Adrenal gland (tissue), 5 donors: Measurements from ENCODE around the gene PCYT2.

Experiments used
- POLR2A ChIP-seq, 2 donors: fragments of 450-650 bp; IDR thresholded peaks; one replicate each; pipeline ENCODE4 v1.6.1; 2017; ENCODE audit warnings: antibody characterized with exemption in 2 of 2, mild to moderate bottlenecking in 2 of 2, moderate library complexity in 1 of 2
- TF ChIP-seq, protein P1 (sequence below), 6 experiments: fragments of 450-650 bp in 4 of 6; fragments of 200-600 bp in 2 of 6; sonication (generic) in 1 of 6; IDR thresholded peaks; 1 replicate in 5 of 6; 2 replicates in 1 of 6; pipeline versions ENCODE4 v1.5.1 to v1.8.0; 2016 to 2021; ENCODE audit warnings: antibody characterized with exemption in 6 of 6, mild to moderate bottlenecking in 2 of 6, moderate library complexity in 1 of 6
- donor health status: DM: no; HTN: no; CAD: no.

DNA sequence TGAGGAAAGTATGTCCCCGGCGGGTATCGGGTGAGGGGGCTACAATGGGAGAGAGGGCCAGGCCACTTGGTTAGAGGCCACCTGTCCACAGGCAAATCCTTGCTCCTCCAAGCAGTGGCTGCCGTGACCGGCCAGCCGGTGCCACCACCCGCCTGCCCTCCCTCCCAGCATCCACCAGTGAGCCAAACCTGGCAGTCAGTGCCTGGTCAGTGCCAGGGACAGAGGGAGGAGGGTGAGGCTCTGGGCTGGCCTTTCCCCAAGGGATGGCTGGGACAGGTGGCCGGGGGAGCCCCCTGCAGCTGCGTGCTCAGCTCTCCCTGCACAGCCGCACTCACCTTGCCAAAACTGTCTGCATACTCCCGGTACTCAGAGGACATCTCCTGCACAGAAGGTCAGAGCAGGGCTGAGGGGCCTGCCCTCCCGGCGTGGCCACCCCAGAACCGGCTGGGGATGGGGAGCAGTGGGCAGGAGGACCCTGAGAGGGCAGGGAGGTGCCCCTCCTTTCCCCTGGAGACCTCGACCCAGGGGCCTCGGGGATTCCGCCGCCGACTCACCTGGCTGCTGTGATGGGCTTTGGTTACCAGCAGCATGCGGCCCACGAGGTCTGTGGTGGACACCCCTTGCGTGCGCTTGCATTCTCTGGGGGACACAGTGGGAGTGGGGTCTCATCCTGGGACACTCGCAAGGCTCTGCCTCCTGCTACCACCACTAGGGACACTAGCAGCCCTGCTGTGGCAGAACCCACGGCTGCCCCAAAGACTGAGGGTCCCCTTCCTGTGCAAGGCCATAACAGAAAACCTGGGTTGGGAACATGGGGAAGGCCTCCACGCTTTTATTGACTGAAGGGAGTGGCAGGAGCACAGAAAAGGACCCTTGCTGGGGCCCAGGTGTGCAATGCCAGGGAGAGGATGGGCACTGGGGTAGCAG lies 3.7 kb downstream of the PCYT2 start:
- TF ChIP-seq, protein P1, sequence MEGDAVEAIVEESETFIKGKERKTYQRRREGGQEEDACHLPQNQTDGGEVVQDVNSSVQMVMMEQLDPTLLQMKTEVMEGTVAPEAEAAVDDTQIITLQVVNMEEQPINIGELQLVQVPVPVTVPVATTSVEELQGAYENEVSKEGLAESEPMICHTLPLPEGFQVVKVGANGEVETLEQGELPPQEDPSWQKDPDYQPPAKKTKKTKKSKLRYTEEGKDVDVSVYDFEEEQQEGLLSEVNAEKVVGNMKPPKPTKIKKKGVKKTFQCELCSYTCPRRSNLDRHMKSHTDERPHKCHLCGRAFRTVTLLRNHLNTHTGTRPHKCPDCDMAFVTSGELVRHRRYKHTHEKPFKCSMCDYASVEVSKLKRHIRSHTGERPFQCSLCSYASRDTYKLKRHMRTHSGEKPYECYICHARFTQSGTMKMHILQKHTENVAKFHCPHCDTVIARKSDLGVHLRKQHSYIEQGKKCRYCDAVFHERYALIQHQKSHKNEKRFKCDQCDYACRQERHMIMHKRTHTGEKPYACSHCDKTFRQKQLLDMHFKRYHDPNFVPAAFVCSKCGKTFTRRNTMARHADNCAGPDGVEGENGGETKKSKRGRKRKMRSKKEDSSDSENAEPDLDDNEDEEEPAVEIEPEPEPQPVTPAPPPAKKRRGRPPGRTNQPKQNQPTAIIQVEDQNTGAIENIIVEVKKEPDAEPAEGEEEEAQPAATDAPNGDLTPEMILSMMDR (IDR thresholded peaks at IDR 0.05), result no peak
- no peak for TF ChIP-seq POLR2A (IDR thresholded peaks at IDR 0.05)
